CD4-positive, alpha-beta T cell treated with Interleukin-17A for 1 hour (primary cell): ENCODE results near the gene ZDHHC5.

Experiments used
- DNase-seq: peaks from one replicate; pipeline ENCODE4 v3.0.0-alpha.2; 2020

The ZDHHC5 gene

DNA sequence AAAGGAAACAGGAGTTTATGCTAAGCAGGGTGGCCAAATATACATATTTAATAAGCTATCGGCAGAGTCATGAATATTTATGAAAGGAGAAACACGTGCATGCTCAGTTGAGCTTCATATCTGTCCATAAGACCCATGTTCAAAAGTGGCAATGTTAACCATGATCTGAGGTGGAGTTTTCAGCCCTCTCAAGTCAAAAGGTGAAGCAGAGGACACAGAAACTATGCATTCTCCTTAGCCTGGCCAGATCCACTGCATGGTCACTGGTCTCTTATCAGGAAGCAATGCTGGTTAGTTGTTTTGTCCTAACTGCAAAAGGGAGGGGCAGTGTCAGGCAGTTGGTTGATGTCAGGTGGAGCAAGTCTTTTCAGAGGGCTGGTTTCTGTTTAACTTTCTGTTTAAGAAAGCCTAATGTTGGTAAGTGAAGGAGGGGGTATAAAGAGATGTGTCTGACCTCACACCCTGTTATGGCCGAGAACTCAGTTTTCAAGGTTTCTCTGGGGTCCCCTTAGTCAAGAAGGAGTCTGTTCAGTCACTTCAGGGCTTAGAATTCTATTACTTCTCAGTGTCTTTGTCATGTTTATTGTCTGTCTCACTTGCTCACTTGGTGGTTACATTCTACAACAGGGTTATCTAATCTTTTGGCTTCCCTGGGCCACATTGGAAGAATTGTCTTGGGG, 67.8 kb downstream of the ZDHHC5 start:
- no peak for DNase-seq

DNA sequence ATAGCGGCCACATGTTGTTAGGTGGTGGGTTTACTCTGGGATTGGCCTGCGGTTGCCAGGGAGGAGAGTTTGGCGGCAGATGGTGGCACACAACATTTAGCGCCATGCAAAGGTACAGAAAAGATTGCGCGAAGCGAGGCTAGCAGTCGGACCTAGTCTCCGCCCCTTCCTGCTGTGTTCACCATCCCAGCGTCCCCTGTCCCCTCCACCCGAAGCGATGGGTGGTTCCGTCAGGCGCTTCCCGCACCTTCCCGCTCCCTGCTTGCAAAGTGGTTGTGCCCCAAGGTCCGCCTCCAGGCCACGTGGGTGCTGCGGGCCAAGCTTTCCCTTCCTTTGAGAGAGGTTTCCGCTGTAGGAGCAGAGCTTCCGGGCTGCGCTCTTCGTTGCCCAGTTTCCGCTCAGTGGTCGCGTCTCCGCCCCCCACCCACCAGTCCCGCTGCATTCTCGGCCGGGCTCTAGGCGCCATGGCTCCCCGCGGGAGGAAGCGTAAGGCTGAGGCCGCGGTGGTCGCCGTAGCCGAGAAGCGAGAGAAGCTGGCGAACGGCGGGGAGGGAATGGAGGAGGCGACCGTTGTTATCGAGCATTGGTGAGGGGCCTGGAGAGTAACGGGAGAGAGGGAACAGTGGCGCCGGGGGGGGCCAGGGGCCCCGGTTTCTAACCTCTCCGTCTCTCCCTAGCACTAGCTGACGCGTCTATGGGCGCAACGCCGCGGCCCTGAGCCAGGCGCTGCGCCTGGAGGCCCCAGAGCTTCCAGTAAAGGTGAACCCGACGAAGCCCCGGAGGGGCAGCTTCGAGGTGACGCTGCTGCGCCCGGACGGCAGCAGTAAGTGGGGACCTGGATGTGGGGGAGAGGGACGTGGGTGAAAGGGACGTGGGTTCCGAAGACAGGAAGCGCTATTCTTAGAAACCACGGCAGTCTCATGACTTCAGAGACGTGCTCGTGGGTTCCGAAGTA, 73.5 kb downstream of the ZDHHC5 start, which contains the start of gene SELENOH:
SELENOH (plus strand) TSS at position 360 of the 955 bp plus-strand sequence; CDS start at position 465, 105 bp downstream.
- peak; percentile 94 for DNase-seq

DNA sequence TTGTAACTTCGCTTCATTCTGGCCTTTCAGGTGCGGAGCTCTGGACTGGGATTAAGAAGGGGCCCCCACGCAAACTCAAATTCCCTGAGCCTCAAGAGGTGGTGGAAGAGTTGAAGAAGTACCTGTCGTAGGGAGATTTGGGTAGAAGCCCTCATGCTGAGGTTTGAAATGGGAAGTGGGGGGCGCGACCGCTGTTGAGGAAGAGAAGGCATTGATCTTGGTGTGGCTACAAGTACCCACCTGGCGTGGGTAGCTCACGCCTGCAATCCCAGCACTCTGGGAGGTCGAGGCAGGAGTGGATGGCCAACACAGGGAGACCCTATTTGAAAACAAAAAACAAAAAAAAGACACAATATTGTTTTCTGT, 74.2 kb downstream of the ZDHHC5 start:
- no peak for DNase-seq

DNA sequence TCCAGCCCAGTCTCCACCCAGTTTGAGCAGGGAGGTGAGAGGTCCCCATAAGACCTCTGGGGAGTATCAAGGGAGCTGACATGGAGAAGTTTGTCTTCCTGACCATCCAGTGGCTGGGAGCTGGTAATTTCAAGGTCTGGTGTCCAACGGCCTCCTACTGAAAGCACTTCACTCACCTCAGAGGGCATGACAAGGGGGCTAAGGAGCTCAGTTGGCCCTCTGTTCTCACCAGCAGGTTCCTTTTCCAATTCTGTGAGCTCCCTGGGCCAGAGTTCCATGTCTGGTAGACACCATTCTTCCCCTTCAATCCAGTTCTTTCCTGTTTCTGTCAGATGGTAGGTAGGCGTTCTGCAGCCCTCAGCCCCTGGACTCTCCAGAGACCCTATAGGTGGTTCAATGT, 76.4 kb downstream of the ZDHHC5 start:
- no peak for DNase-seq

DNA sequence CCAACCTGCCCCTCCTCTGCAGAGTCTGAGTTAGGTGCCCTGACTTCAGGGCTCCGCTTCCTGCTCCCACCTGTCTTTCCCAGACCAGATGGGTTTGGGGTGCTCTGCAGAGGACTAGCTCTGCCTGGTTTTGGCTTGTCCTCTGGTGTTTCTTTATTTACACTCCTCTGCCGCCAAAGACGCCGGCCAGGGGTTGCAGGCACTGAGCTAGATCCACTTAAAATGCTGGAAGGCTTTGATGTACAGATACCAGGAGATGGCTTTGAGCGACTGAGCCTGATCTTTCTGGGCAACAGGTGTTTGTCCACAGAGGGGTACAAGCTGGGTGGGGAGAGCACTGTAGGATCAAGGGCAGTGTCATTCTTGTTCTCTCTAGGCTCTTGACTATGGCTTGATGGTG, 77.3 kb downstream of the ZDHHC5 start:
- DNase-seq, result no peak

DNA sequence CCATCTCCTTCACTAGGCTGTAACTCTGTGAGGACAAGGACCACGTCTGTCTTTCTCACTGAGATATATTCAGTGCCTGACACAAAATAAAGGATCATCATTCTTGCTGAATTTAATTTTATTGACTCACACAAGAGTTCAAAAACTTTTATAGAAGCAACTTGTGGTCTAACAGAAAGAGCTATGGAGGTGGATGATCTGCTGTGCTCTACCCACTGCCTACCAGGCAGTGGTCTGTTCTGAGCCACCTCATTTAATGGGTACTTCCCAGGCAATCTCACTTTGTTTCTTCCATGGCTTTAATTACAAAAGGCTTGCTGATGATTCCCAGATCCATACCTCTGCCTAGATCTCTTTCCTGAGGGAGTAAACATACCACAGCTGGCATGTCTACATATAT, 79.0 kb downstream of the ZDHHC5 start:
- no peak for DNase-seq
